DOHH2 (cell line): ENCODE data around the gene TAS2R14.

Experiments
- H3F3A ChIP-seq: fragments of 200-600 bp; sonication (generic), shearing (Covaris generic); 2 replicates; pipeline ENCODE4 v1.6.0; 2016; ENCODE audit warnings: antibody characterized with exemption, mild to moderate bottlenecking; ENCODE audit not compliant: control insufficient read depth, insufficient read depth
- H3K27ac ChIP-seq: fragments of 200-600 bp; sonication (generic); 2 replicates; pipeline ENCODE4 v1.5.1; 2014; ENCODE audit warnings: low read depth, mild to moderate bottlenecking, low read length, moderate library complexity
- H3K27me3 ChIP-seq: fragments of 200-600 bp; sonication (generic); 2 replicates; pipeline ENCODE4 v1.6.1; 2014; ENCODE audit warnings: mild to moderate bottlenecking, low read length, mixed read lengths; ENCODE audit not compliant: control insufficient read depth
- H3K36me3 ChIP-seq: fragments of 200-600 bp; sonication (generic); 2 replicates; pipeline ENCODE4 v1.6.1; 2014; ENCODE audit warnings: mild to moderate bottlenecking, low read length, moderate library complexity, mixed read lengths; ENCODE audit not compliant: control insufficient read depth
- H3K4me1 ChIP-seq: fragments of 200-600 bp; sonication (generic); 2 replicates; pipeline ENCODE4 v1.6.1; 2014; ENCODE audit warnings: mild to moderate bottlenecking, low read length, mixed read lengths; ENCODE audit not compliant: control insufficient read depth
- H3K4me2 ChIP-seq: fragments of 200-600 bp; sonication (generic); 2 replicates; pipeline ENCODE4 v1.6.0; 2014; ENCODE audit warnings: mild to moderate bottlenecking, low read length, moderate library complexity
- H3K4me3 ChIP-seq: fragments of 200-600 bp; sonication (generic); 2 replicates; pipeline ENCODE4 v1.5.1; 2014; ENCODE audit warnings: mild to moderate bottlenecking, low read length, mixed read lengths
- H3K79me2 ChIP-seq: fragments of 200-600 bp; sonication (generic); 2 replicates; pipeline ENCODE4 v1.6.1; 2014; ENCODE audit warnings: mild to moderate bottlenecking, low read length, mixed read lengths; ENCODE audit not compliant: control insufficient read depth
- H3K9me2 ChIP-seq: fragments of 200-600 bp; sonication (generic); replicated peaks from 2 replicates; pipeline ENCODE4 v1.6.1; 2014; ENCODE audit warnings: mild to moderate bottlenecking, low read length, mixed read lengths; ENCODE audit not compliant: control insufficient read depth
- H3K9me3 ChIP-seq: fragments of 200-600 bp; sonication (generic); 2 replicates; pipeline ENCODE4 v1.6.1; 2014; ENCODE audit warnings: antibody characterized with exemption, low read length, mixed read lengths; ENCODE audit not compliant: control insufficient read depth, insufficient read depth
- H4K20me1 ChIP-seq: fragments of 200-600 bp; sonication (generic); 2 replicates; pipeline ENCODE4 v1.6.0; 2014; ENCODE audit warnings: low read depth, mild to moderate bottlenecking, antibody characterized with exemption, low read length, moderate library complexity; ENCODE audit not compliant: control insufficient read depth, insufficient read depth
- CTCF ChIP-seq: fragments of 200-600 bp; sonication (generic); IDR thresholded peaks from one replicate; pipeline ENCODE4 v1.5.1; 2014; ENCODE audit warnings: antibody characterized with exemption, mild to moderate bottlenecking, low read depth, low read length; ENCODE audit not compliant: poor library complexity, severe bottlenecking
- EZH2phosphoT487 ChIP-seq: fragments of 200-600 bp; sonication (generic); IDR thresholded peaks from 2 replicates; pipeline ENCODE4 v1.6.1; 2017; ENCODE audit warnings: borderline replicate concordance, mild to moderate bottlenecking, antibody characterized with exemption, low read length, moderate library complexity, mixed read lengths

The TAS2R14 gene

GRCh38 chr12:10919809-10920208, 19.3 kb downstream of the TAS2R14 start:
- H3K9me2 ChIP-seq: no peaks in the 10 kb centered on the region

GRCh38 chr12:10910380-10910779, 28.7 kb downstream of the TAS2R14 start:
- Histone ChIP-seq H3K4me3 (no peak overlapping the region), H3K79me2 (no peaks in the 10 kb centered on the region), H3K4me2 (no peak overlapping the region), H3F3A (no peaks in the 10 kb centered on the region), H3K27ac (no peak overlapping the region), H3K4me1 (no peaks in the 10 kb centered on the region), H4K20me1 (no peaks in the 10 kb centered on the region), H3K9me2 (no peaks in the 10 kb centered on the region), H3K9me3 (no peaks in the 10 kb centered on the region), H3K36me3 (no peaks in the 10 kb centered on the region), H3K27me3 (no peaks in the 10 kb centered on the region)
- TF ChIP-seq CTCF: no peak
- no peak for TF ChIP-seq EZH2phosphoT487

More at GRCh38 chr12:10919809-10920208, 19.3 kb downstream of the TAS2R14 start:
- H4K20me1 ChIP-seq: no peaks in the 10 kb centered on the region
- no peaks in the 10 kb centered on the region for H3K79me2 ChIP-seq
- no peaks in the 10 kb centered on the region for H3K4me1 ChIP-seq
- TF ChIP-seq CTCF: no peak
- TF ChIP-seq EZH2phosphoT487: no peak
- no peaks in the 10 kb centered on the region for H3K27me3 ChIP-seq
- no peaks in the 10 kb centered on the region for H3K36me3 ChIP-seq
- H3K4me3 ChIP-seq: no peak overlapping the region
- H3K27ac ChIP-seq: no peak overlapping the region
- no peaks in the 10 kb centered on the region for H3K9me3 ChIP-seq
- H3K4me2 ChIP-seq: no peak overlapping the region
- H3F3A ChIP-seq: no peaks in the 10 kb centered on the region

- Histone ChIP-seq H3F3A (no peaks in the 10 kb centered on the region), H3K4me1 (no peaks in the 10 kb centered on the region), H3K79me2 (no peaks in the 10 kb centered on the region), H3K9me2 (no peaks in the 10 kb centered on the region), H3K4me2 (no peak within 1 kb of the TSS), H3K9me3 (no peaks in the 10 kb centered on the region), H3K27ac (no peak within 1 kb of the TSS), H3K27me3 (no peaks in the 10 kb centered on the region), H3K36me3 (no peaks in the 10 kb centered on the region), H3K4me3 (no peak within 1 kb of the TSS), H4K20me1 (no peaks in the 10 kb centered on the region)
- TF ChIP-seq CTCF (no peak), EZH2phosphoT487 (no peak)
These were observed 29.6 kb downstream of the TAS2R14 start, which contains the start of gene TAS2R13 for GRCh38 chr12:10909462-10909861. TAS2R13 (minus strand) TSS chr12:10909562; CDS start chr12:10909298, 264 bp downstream.
